ENCODE data around the gene PRM2. TPM values are rescaled to one million over a fixed set of nuclear protein-coding genes. Genes with fewer than 3 reads are reported as not detected.
A peak's percentile ranks its signal among the peaks of the same experiment; 100 is the strongest.

Gene PRM2
- total RNA-seq, 2 donors from 2014 or later, result 343 TPM; not detected in 1

- Histone ChIP-seq H3K9me3 (no peaks in the 10 kb centered on the region), H3K36me3 (no peaks in the 10 kb centered on the region), H3K27ac (no peak overlapping the region), H3K27me3 (replicated peaks; ENCODE audit: insufficient read depth) (no peaks in the 10 kb centered on the region), H3K4me3 (no peak overlapping the region), H3K4me1 (replicated peaks) (no peaks in the 10 kb centered on the region)
- DNase-seq (ENCODE audit: low spot score), result no peak
- intact Hi-C loops (cut with DNase I), result no loop called here
- 89% methylated on average over 13 of the region's 13 CpGs for WGBS
- TF ChIP-seq POLR2A (IDR thresholded peaks at IDR 0.05) (no peak), POLR2AphosphoS5 (IDR thresholded peaks at IDR 0.05) (no peak), CTCF (IDR thresholded peaks at IDR 0.05) (no peak)
These were observed 41.2 kb downstream of the PRM2 start for GRCh38 chr16:11234884-11235702.

- intact Hi-C loops (cut with DNase I), result no loop called here
- Histone ChIP-seq H3K36me3 (no peaks in the 10 kb centered on the region), H3K9me3 (no peaks in the 10 kb centered on the region), H3K27ac (no peak overlapping the region), H3K27me3 (replicated peaks; ENCODE audit: insufficient read depth) (no peaks in the 10 kb centered on the region), H3K4me1 (replicated peaks) (no peaks in the 10 kb centered on the region), H3K4me3 (no peak overlapping the region)
- TF ChIP-seq CTCF (IDR thresholded peaks at IDR 0.05), result no peak
- TF ChIP-seq POLR2AphosphoS5 (IDR thresholded peaks at IDR 0.05), result no peak
- TF ChIP-seq POLR2A (IDR thresholded peaks at IDR 0.05), result no peak
- no peak for DNase-seq (ENCODE audit: low spot score)
- 95% methylated on average over 8 of the region's 8 CpGs for WGBS
These were observed 42.4 kb downstream of the PRM2 start for GRCh38 chr16:11233727-11234376.

- Histone ChIP-seq H3K27ac (no peak overlapping the region), H3K4me1 (replicated peaks) (no peaks in the 10 kb centered on the region), H3K27me3 (replicated peaks; ENCODE audit: insufficient read depth) (no peaks in the 10 kb centered on the region), H3K9me3 (no peaks in the 10 kb centered on the region), H3K4me3 (no peak overlapping the region), H3K36me3 (no peaks in the 10 kb centered on the region)
- 37% methylated on average over 35 of the region's 35 CpGs for WGBS
- TF ChIP-seq POLR2AphosphoS5 (IDR thresholded peaks at IDR 0.05), result peak; percentile 22
- no peak for TF ChIP-seq CTCF (IDR thresholded peaks at IDR 0.05)
- no peak for DNase-seq (ENCODE audit: low spot score)
- intact Hi-C loops (cut with DNase I), result no loop called here
These were observed 43.2 kb downstream of the PRM2 start for GRCh38 chr16:11232852-11233726.

GRCh38 chr16:11232302-11232851 is 43.9 kb downstream of the PRM2 start:
- no peaks in the 10 kb centered on the region for H3K9me3 ChIP-seq
- TF ChIP-seq CTCF (IDR thresholded peaks at IDR 0.05) (no peak), POLR2A (IDR thresholded peaks at IDR 0.05) (no peak), POLR2AphosphoS5 (IDR thresholded peaks at IDR 0.05) (no peak)
- DNase-seq (ENCODE audit: low spot score), result no peak
- H3K4me3 ChIP-seq, result no peak overlapping the region
- no peaks in the 10 kb centered on the region for H3K36me3 ChIP-seq
- no peaks in the 10 kb centered on the region for H3K4me1 ChIP-seq (replicated peaks)
- 83% methylated on average over 2 of the region's 3 CpGs for WGBS
- H3K27ac ChIP-seq, result no peak overlapping the region
- no peaks in the 10 kb centered on the region for H3K27me3 ChIP-seq (replicated peaks; ENCODE audit: insufficient read depth)
- intact Hi-C loops (cut with DNase I), result no loop called here

Measured in prostate gland (tissue), 2 donors.